Neutrophil (primary cell): Measurements from ENCODE around the gene KDM2A.

Experiments used
- H3K27ac ChIP-seq: fragments of 200-600 bp; sonication (generic); 2 replicates; pipeline ENCODE4 v1.5.1; 2016; ENCODE audit warnings: mild to moderate bottlenecking, moderate library complexity
- H3K27me3 ChIP-seq: fragments of 200-600 bp; sonication (generic); 2 replicates; pipeline ENCODE4 v1.6.0; 2016; ENCODE audit warnings: mild to moderate bottlenecking
- H3K36me3 ChIP-seq: fragments of 200-600 bp; sonication (generic); 2 replicates; pipeline ENCODE4 v1.5.1; 2017
- H3K4me1 ChIP-seq, 2 experiments: fragments of 200-600 bp in 1 of 2; sonication (generic) in 1 of 2; 1 replicate in 1 of 2; 2 replicates in 1 of 2; pipeline versions ENCODE4 v1.5.1 to v1.6.1; 2013 to 2016; ENCODE audit warnings: low read depth in 1 of 2, low read length in 1 of 2, mild to moderate bottlenecking in 1 of 2, moderate library complexity in 1 of 2; ENCODE audit not compliant: control insufficient read depth in 1 of 2, insufficient read depth in 1 of 2
- H3K4me3 ChIP-seq, 2 experiments: fragments of 200-600 bp in 1 of 2; sonication (generic) in 1 of 2; 1 replicate in 1 of 2; 2 replicates in 1 of 2; pipeline ENCODE4 v1.5.1; 2013 to 2016; ENCODE audit warnings: low read depth in 1 of 2, low read length in 1 of 2, mild to moderate bottlenecking in 1 of 2, moderate library complexity in 1 of 2
- H3K9me3 ChIP-seq: fragments of 200-600 bp; sonication (generic); 2 replicates; pipeline ENCODE4 v1.5.1; 2016
- TF ChIP-seq, protein P1 (sequence below): fragments of 200-600 bp; sonication (generic); IDR thresholded peaks from 2 replicates; pipeline ENCODE4 v1.5.1; 2016; ENCODE audit warnings: antibody characterized with exemption

KDM2A gene

DNA sequence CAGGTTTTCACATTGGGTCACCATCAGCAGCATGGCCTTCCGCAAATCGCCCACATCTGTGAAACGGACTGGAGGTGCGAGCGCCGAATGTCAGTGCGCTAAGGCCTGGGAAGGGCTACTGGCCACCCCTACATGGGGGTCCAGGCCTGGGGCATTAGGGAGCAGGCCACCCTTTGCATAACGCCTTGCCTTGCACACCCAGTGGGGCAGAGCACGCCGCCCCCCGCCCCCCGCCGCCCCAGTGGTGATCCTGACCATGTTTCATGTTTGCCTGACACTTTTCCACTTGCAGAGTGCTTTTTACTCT lies 149.9 kb downstream of the KDM2A start:
- no peaks in the 10 kb centered on the region for H3K9me3 ChIP-seq
- TF ChIP-seq, protein P1, sequence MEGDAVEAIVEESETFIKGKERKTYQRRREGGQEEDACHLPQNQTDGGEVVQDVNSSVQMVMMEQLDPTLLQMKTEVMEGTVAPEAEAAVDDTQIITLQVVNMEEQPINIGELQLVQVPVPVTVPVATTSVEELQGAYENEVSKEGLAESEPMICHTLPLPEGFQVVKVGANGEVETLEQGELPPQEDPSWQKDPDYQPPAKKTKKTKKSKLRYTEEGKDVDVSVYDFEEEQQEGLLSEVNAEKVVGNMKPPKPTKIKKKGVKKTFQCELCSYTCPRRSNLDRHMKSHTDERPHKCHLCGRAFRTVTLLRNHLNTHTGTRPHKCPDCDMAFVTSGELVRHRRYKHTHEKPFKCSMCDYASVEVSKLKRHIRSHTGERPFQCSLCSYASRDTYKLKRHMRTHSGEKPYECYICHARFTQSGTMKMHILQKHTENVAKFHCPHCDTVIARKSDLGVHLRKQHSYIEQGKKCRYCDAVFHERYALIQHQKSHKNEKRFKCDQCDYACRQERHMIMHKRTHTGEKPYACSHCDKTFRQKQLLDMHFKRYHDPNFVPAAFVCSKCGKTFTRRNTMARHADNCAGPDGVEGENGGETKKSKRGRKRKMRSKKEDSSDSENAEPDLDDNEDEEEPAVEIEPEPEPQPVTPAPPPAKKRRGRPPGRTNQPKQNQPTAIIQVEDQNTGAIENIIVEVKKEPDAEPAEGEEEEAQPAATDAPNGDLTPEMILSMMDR = no peak
- H3K4me3 ChIP-seq = peak overlapping the region; percentile 95 to 97
- peaks cover 34% of the 10 kb centered on the region for H3K36me3 ChIP-seq
- no peaks in the 10 kb centered on the region for H3K27me3 ChIP-seq
- peak overlapping the region; percentile 99 for H3K27ac ChIP-seq
- peaks cover 69 to 75% of the 10 kb centered on the region in 2 experiments for H3K4me1 ChIP-seq

DNA sequence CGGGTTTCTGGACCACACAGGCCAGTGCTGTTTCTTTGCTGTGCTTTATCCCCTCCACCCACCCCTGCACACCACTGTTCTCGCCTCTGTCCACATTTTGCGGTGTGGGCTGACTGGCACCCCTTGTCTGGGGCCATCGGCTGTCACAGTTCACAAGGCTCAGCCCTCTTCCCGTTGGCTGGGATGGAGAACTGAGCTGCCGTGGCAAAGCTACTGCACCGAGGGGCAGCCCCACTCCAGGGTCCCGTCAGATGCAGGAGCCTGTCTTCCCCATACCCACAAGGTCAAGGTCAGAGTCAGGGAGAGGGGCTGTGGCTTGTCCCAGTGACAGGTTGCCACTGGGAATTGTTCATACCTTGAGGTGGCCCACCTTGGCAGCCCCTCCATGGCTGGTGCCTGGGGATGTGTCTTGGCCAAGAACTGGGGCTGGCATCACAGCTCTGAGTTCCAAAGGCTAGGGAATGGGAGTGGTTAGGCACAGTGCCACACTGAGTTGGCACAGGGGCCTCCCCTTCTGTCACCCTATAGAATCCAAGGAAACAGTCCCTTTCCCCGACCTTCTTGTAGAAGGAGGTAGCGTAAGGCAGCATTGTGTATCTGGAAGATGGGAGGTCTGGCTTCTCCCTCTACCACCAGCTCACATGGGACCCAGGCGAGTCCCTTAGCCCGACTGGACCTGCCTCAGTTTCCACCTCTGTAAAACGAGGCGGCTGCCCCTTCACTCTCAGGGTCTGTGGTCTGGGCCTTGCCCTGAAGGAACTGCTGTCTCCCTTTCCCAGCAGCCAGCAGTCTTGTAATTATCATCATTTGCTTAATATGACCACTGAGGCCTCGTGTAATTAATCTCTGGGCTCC lies 150.6 kb downstream of the KDM2A start:
- Histone ChIP-seq H3K4me3 (peak overlapping the region; percentile 95 to 97), H3K36me3 (peaks cover 34% of the 10 kb centered on the region), H3K27ac (peak overlapping the region; percentile 99), H3K9me3 (no peaks in the 10 kb centered on the region), H3K4me1 (peaks cover 75 to 83% of the 10 kb centered on the region in 2 experiments), H3K27me3 (no peaks in the 10 kb centered on the region)
- TF ChIP-seq, protein P1 = no peak

DNA sequence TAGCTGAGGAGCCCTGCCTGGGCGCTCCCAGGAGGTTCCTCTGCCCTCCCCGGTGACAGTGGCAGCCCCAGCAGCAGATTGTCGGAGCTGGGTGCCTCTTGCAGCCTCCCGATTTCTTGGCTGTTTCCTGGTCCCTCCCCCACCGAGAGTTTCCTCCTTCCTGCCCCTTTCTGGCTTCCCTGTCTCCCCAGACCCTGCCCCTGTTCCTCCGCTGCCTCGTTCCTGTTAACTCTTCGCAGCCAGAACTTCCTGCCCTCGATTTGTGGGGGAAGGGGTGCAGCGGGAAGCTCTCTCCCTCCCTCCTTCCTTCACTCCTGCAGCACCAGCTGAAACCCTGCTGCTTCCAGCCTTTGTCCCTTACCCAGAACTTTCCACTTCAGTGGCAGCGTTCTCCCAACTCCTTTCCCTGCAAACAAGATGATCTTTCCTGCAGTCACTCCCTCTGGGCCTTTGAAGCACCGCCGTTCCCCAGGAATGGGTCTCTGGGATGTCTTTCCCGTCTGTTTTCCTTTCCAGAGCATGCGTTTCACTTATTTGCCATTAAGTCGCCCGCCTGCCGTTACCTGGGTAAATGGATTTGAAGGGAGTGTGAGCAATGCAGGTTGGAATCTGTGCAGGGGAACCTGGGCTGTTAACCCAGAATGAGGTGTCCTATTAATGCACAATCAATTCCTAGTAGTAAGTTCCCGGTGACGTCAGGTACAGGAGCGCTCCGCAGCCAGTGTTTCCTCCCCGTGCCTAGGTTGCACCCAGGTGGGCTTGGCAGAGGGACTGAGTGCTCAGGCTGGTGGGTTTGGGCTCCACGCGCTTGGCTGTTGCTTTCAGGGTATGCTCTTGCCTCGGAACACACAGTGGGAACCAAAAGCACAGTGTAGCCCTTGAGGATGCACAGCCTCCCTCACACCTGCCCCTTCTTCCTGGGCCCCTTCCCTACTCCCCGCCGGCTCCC lies 151.5 kb downstream of the KDM2A start:
- peak overlapping the region; percentile 95 to 97 for H3K4me3 ChIP-seq
- H3K27me3 ChIP-seq = no peaks in the 10 kb centered on the region
- H3K36me3 ChIP-seq = peaks cover 40% of the 10 kb centered on the region
- H3K27ac ChIP-seq = peak overlapping the region; percentile 99
- no peaks in the 10 kb centered on the region for H3K9me3 ChIP-seq
- peaks cover 81 to 90% of the 10 kb centered on the region in 2 experiments for H3K4me1 ChIP-seq
- TF ChIP-seq, protein P1 = no peak

DNA sequence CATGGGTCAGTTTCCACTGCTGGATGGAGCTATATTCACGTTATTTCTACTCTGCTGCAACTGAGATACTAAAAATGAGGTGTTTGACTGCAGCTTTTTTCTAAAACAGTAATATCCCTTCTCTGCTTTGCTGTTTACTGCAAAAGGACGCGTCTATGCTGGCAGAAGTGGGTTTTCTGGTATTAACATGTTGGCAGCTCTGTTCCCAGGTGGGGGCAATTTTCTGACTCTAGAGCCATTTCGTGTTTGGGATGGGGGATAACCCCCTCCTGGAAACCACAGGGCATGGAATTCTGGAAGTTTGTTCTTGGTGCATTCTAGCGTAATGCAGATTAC lies 152.1 kb downstream of the KDM2A start:
- Histone ChIP-seq H3K9me3 (no peaks in the 10 kb centered on the region), H3K36me3 (peaks cover 40% of the 10 kb centered on the region), H3K4me3 (peak overlapping the region; percentile 95 to 97), H3K27me3 (no peaks in the 10 kb centered on the region), H3K4me1 (peaks cover 82 to 91% of the 10 kb centered on the region in 2 experiments), H3K27ac (peak overlapping the region; percentile 99)
- TF ChIP-seq, protein P1 = no peak

DNA sequence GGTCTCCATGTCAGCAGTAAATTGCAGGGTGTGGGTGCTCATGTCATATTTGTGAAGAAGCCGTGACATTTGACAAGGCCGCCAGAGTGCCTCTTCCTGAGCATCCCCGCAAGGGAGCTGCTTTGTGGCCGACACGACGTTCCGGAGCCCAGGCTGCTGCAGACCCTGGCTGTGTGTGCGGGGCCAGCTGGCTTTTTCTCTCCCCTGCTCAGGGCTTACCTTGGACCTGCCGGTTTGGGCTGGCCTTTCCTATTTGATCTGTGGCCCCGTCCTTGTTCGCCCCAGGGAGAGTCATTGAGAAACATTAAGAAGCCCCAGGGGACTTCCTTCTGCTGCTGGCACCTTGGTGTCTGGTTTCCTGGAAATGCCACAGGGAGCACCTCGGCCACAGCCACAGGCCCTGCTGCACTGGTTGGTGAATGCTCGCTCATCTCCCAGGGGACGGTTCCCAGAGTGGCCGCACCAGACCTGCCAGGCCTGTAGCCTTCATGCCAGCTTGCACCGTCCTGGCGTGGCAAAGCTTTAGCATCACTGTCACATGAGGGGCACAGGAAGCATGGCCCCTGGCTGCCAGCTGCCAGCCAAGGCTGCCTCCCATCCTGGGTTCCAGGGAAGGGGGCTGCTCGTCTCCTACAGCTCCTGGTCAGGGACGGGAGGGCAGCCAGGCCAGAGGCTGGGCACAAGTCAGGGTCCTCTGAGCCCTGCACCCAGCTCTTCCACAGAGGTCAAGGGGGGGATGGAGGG lies 152.7 kb downstream of the KDM2A start:
- H3K27ac ChIP-seq = peak overlapping the region; percentile 99
- peaks cover 87 to 97% of the 10 kb centered on the region in 2 experiments for H3K4me1 ChIP-seq
- TF ChIP-seq, protein P1 = no peak
- H3K36me3 ChIP-seq = peaks cover 40% of the 10 kb centered on the region
- no peaks in the 10 kb centered on the region for H3K27me3 ChIP-seq
- H3K9me3 ChIP-seq = no peaks in the 10 kb centered on the region
- peak overlapping the region; percentile 95 to 97 for H3K4me3 ChIP-seq
